Lower lobe of right lung (tissue), 2 donors: ENCODE data around the gene ASIC5. TPM values are rescaled to one million over a fixed set of nuclear protein-coding genes. Genes with fewer than 3 reads are reported as not detected.
"Not testable (repeated sequence)": the region's sequence is repeated elsewhere in the genome, so short reads cannot be mapped to it uniquely, and the experiment has no call there.

Experiments used
- ATAC-seq, 2 donors: fragments of 200-7000 bp; cut with Tn5 transposase; one replicate each; pipeline ENCODE4 v1.9.1; 2020 to 2022; ENCODE audit warnings: mild to moderate bottlenecking in 2 of 2, moderate library complexity in 2 of 2
- DNase-seq: peaks from one replicate; pipeline ENCODE4 v3.0.0-alpha.2; 2020
- H3K27ac ChIP-seq: fragments of 200-600 bp; one replicate; pipeline ENCODE4 v1.8.0; 2022
- H3K27me3 ChIP-seq: fragments of 200-600 bp; one replicate; pipeline ENCODE4 v1.8.0; 2022; ENCODE audit warnings: low read depth
- H3K36me3 ChIP-seq: fragments of 200-600 bp; one replicate; pipeline ENCODE4 v1.8.0; 2022; ENCODE audit warnings: mild to moderate bottlenecking
- H3K4me1 ChIP-seq: fragments of 200-600 bp; one replicate; pipeline ENCODE4 v1.8.0; 2022
- H3K4me3 ChIP-seq: fragments of 200-600 bp; one replicate; pipeline ENCODE4 v1.8.0; 2022; ENCODE audit warnings: mild to moderate bottlenecking
- H3K9me3 ChIP-seq: fragments of 200-600 bp; one replicate; pipeline ENCODE4 v1.8.0; 2022
- CTCF ChIP-seq: fragments of 200-600 bp; IDR thresholded peaks from one replicate; pipeline ENCODE4 v1.8.0; 2022; ENCODE audit warnings: antibody characterized with exemption, mild to moderate bottlenecking
- intact Hi-C: fragments of 100-400 bp; cut with DNase I; formaldehyde crosslinking; loops from one replicate; pipeline ENCODE4 v1.11.0; 2022
- total RNA-seq: library from RNA; stranded (reverse); fragmentation: NEBNext Ultra II Directional; extraction: Animal tissue kit (Norgen Biotek cat#: 25700); gene quantifications from one replicate; pipeline ENCODE4 v1.2.1, GENCODE V29; 2021
- donor health status: DM: no; HTN: yes; CAD: no; lungs with severe emphysema.

The ASIC5 gene
- total RNA-seq, 1 donor from 2014 or later: not detected

GRCh38 chr4:155802190-155802959 is 63.7 kb downstream of the ASIC5 start:
- intact Hi-C loops: no loop called here
- TF ChIP-seq CTCF: no peak
- DNase-seq (no peak), ATAC-seq (no peak)
- H3K9me3 ChIP-seq: no peaks in the 10 kb centered on the region
- H3K4me1 ChIP-seq: no peaks in the 10 kb centered on the region
- H3K27me3 ChIP-seq: no peaks in the 10 kb centered on the region
- peaks cover 11% of the 10 kb centered on the region for H3K36me3 ChIP-seq
- no peak overlapping the region for H3K4me3 ChIP-seq
- H3K27ac ChIP-seq: no peak overlapping the region

GRCh38 chr4:155800685-155801343 is 65.3 kb downstream of the ASIC5 start:
- intact Hi-C loops: no loop called here
- ATAC-seq (no peak), DNase-seq (no peak)
- TF ChIP-seq CTCF: no peak
- Histone ChIP-seq H3K4me3 (no peak overlapping the region), H3K4me1 (no peaks in the 10 kb centered on the region), H3K27ac (no peak overlapping the region), H3K27me3 (no peaks in the 10 kb centered on the region), H3K36me3 (peaks cover 11% of the 10 kb centered on the region), H3K9me3 (no peaks in the 10 kb centered on the region)

- ATAC-seq: no peak
- intact Hi-C loops: no loop called here
- no peak overlapping the region for H3K4me3 ChIP-seq
- no peaks in the 10 kb centered on the region for H3K9me3 ChIP-seq
- no peak for TF ChIP-seq CTCF
- H3K4me1 ChIP-seq: no peaks in the 10 kb centered on the region
- no peak for DNase-seq
- no peaks in the 10 kb centered on the region for H3K27me3 ChIP-seq
- no peak overlapping the region for H3K27ac ChIP-seq
- H3K36me3 ChIP-seq: peaks cover 3% of the 10 kb centered on the region
Observed at GRCh38 chr4:155799794-155800123, 66.3 kb downstream of the ASIC5 start.

GRCh38 chr4:155799116-155799793 is 66.8 kb downstream of the ASIC5 start:
- H3K36me3 ChIP-seq: no peaks in the 10 kb centered on the region
- no peak for TF ChIP-seq CTCF
- H3K27ac ChIP-seq: no peak overlapping the region
- intact Hi-C loops: no loop called here
- H3K27me3 ChIP-seq: no peaks in the 10 kb centered on the region
- DNase-seq (no peak), ATAC-seq (no peak)
- no peaks in the 10 kb centered on the region for H3K9me3 ChIP-seq
- no peaks in the 10 kb centered on the region for H3K4me1 ChIP-seq
- no peak overlapping the region for H3K4me3 ChIP-seq

- H3K27ac ChIP-seq, H3K9me3 ChIP-seq, H3K4me1 ChIP-seq, intact Hi-C loops, ATAC-seq, H3K27me3 ChIP-seq, H3K36me3 ChIP-seq, DNase-seq, H3K4me3 ChIP-seq: not testable (repeated sequence)
Observed at GRCh38 chr4:155797581-155797980, 68.5 kb downstream of the ASIC5 start.

- peaks cover under 1% of the 10 kb centered on the region for H3K36me3 ChIP-seq
- peak; percentile 16 for TF ChIP-seq CTCF
- intact Hi-C loops: no loop called here
- no peak overlapping the region for H3K27ac ChIP-seq
- H3K4me3 ChIP-seq: no peak overlapping the region
- no peak for ATAC-seq
- no peaks in the 10 kb centered on the region for H3K27me3 ChIP-seq
- H3K4me1 ChIP-seq: no peaks in the 10 kb centered on the region
- DNase-seq: no peak
- no peaks in the 10 kb centered on the region for H3K9me3 ChIP-seq
Observed at GRCh38 chr4:155795991-155796390, 70.1 kb downstream of the ASIC5 start.
